Midbrain (tissue), 1 donor: ENCODE data around the gene POLE.

Source experiments
- DNase-seq: peaks from one replicate; lab custom pipeline; 2025; lab: John Stamatoyannopoulos, UW

POLE gene

GRCh38 chr12:132580701-132581292 lies 106.3 kb downstream of the POLE start:
- DNase-seq = no peak

GRCh38 chr12:132579744-132580143 lies 107.4 kb downstream of the POLE start:
- no peak for DNase-seq

- no peak for DNase-seq
These were observed 108.3 kb downstream of the POLE start for GRCh38 chr12:132578826-132579225.

GRCh38 chr12:132578118-132578517 lies 109.0 kb downstream of the POLE start:
- no peak for DNase-seq

GRCh38 chr12:132577191-132577920 lies 109.8 kb downstream of the POLE start:
- no peak for DNase-seq

- DNase-seq = no peak
These were observed 110.4 kb downstream of the POLE start for GRCh38 chr12:132576701-132577100.

GRCh38 chr12:132575661-132576060 lies 111.5 kb downstream of the POLE start:
- DNase-seq = no peak

- no peak for DNase-seq
These were observed 112.7 kb downstream of the POLE start for GRCh38 chr12:132574271-132574996.
